Skeletal muscle satellite cell (primary cell): ENCODE data around the gene LAYN.

Experiments used
- H3K27me3 ChIP-seq: 2 replicates; pipeline ENCODE4 v1.7.0; 2013; ENCODE audit warnings: low read length; ENCODE audit not compliant: control insufficient read depth, insufficient read depth
- H3K36me3 ChIP-seq: 2 replicates; pipeline ENCODE4 v1.7.0; 2013; ENCODE audit warnings: mild to moderate bottlenecking, control low read depth, low read length; ENCODE audit not compliant: insufficient read depth
- H3K4me1 ChIP-seq: 2 replicates; pipeline ENCODE4 v1.7.0; 2013; ENCODE audit warnings: low read length; ENCODE audit not compliant: control insufficient read depth, insufficient read depth
- H3K4me2 ChIP-seq: 2 replicates; pipeline ENCODE4 v1.7.0; 2013; ENCODE audit warnings: mild to moderate bottlenecking, low read length
- H3K4me3 ChIP-seq: 2 replicates; pipeline ENCODE4 v1.7.0; 2013; ENCODE audit warnings: low read length
- H3K9ac ChIP-seq: 2 replicates; pipeline ENCODE4 v1.7.0; 2013; ENCODE audit warnings: mild to moderate bottlenecking, low read depth, low read length, moderate library complexity
- H3K9me3 ChIP-seq: replicated peaks from 2 replicates; pipeline ENCODE4 v1.7.0; 2013; ENCODE audit warnings: mild to moderate bottlenecking, control low read depth, low read length

LAYN gene

DNA sequence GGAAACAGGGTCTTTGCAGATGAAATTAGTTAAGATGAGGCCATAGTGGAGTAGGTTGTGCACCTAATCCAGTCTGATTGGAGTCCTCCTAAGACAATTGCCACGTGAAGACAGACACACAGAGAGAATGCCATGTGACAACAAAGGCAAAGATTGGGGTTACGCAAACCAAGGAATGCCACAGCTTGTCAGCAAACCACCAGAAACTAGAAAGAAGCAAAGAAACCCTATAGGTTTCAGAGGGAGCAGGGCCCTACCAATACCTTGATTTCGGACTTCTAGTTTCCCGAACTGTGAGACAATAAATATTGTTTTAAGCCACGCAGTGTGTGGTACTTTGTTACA, 8.2 kb upstream of the LAYN start:
- no peaks in the 10 kb centered on the region for H3K9me3 ChIP-seq
- no peaks in the 10 kb centered on the region for H3K27me3 ChIP-seq
- H3K4me3 ChIP-seq: no peak overlapping the region
- peaks cover 36% of the 10 kb centered on the region for H3K4me1 ChIP-seq
- no peaks in the 10 kb centered on the region for H3K36me3 ChIP-seq
- H3K4me2 ChIP-seq: no peak overlapping the region
- H3K9ac ChIP-seq: no peak overlapping the region

DNA sequence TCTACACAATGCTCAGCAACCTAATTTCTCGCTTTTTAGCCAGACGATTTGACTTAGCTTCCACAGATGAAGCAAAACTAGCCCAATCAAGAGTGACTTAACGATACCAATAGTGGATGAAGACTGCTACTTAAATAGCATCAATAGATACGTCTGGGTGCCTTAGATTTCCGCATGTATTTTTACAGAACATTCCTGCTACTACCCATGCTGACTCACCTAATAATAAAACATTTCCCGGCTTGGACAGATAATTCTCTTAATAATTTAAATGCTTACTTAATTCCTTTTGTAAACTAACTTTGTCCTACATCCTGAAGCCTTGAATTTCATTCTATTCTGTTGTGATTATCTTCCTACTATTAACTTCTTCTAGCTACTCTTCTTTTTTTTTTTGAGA, 5.2 kb upstream of the LAYN start:
- Histone ChIP-seq H3K9ac (no peak overlapping the region), H3K4me3 (no peak overlapping the region), H3K27me3 (no peaks in the 10 kb centered on the region), H3K9me3 (no peaks in the 10 kb centered on the region), H3K36me3 (no peaks in the 10 kb centered on the region), H3K4me1 (peaks cover 35% of the 10 kb centered on the region), H3K4me2 (no peak overlapping the region)

DNA sequence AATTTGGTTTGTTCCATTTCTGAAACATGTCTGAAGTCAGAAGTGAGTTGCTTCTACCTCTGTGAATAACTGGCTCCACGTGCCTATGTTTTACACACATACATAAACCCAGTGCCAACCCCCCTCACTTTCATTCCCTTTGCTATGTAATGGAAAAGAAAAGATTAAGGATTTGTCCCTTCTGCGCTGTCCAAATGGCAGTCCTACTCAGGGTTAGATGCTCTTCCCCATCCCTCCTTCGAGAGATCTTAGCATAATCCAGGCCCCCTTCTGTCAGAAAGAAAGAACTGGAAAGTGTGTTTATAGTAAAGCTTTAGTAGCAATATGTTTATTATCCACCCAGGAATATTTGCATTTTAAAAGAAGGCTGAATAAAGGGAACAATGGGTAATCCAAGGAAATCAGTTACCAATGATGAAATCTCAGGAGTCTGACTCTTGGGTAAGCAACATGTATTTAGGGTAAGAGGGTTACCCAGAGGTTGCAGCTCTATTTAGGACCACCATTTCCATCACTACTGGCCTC, 3.1 kb upstream of the LAYN start:
- Histone ChIP-seq H3K27me3 (no peaks in the 10 kb centered on the region), H3K36me3 (no peaks in the 10 kb centered on the region), H3K4me2 (no peak overlapping the region), H3K4me3 (no peak overlapping the region), H3K4me1 (peaks cover 31% of the 10 kb centered on the region), H3K9ac (no peak overlapping the region), H3K9me3 (no peaks in the 10 kb centered on the region)

DNA sequence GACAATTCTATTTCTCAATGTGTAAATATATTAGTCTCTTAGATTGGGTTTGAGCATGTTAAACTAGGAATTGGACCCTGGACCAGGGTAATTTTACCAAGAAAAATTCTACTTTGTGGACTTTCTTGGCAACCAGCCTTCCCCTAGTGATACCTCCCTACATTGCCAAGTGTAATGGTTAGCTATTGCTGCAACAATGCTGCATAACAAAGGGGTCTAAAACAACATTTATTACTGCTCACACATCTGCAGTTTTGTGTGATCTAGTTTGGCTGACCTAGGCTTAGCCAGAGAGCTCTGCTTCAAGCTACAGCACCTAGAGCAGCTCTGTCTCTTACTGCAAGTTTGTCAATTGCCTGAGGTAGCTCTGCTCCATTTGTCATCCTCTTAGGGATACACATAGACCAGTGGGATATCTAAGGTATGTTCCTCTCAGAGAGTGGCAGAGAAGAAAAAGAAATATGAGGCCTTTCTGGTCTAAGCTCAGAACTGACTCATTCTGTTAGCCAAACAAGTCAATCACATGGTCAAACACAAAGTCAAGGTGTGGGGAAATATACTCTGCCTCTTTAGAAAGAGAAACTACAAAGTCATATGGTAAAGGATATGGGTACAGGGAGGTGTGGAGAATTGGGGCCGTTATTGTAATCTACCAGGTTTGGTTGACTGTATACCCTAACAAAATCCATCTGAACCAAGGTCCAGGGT, 2.0 kb upstream of the LAYN start:
- no peak overlapping the region for H3K4me2 ChIP-seq
- H3K36me3 ChIP-seq: no peaks in the 10 kb centered on the region
- peaks cover 30% of the 10 kb centered on the region for H3K4me1 ChIP-seq
- H3K4me3 ChIP-seq: no peak overlapping the region
- H3K9ac ChIP-seq: no peak overlapping the region
- no peaks in the 10 kb centered on the region for H3K27me3 ChIP-seq
- H3K9me3 ChIP-seq: no peaks in the 10 kb centered on the region

DNA sequence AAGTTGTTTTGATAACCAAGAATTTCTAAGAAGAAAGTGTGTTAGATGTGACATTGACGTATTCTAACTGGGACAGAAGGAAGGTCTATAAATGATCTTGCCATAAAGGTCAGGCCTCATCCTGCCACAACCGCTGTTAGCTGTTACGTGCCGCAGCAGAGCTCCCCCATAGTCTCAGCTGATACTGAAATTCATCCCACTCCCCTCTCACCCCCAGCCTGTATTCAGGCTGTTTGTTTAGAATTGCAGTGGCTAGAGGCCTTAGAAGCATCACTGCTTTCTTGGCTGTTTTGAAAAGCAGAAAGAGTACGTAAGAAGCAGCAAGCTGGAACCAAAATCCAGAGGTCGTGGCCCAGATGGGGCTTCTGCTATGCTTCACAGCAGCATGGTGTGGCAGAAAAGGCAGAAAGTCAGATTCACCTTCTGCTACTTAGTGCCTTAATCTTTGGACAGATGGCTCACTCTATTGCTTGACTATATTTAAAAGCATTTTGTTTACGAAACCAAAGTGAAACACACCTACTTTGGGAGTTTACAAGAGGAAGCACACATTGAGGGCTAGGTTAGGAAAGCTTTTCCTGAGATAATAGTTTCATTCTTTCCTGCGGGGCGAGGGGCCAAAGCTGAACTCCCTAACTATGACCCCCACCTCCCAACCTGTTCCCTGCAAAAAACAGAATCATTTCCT, 950 bp upstream of the LAYN start:
- peak overlapping the region; percentile 99 for H3K4me2 ChIP-seq
- H3K4me1 ChIP-seq: peaks cover 29% of the 10 kb centered on the region
- H3K36me3 ChIP-seq: peaks cover 7% of the 10 kb centered on the region
- H3K9ac ChIP-seq: peak overlapping the region; percentile 76
- H3K9me3 ChIP-seq: no peaks in the 10 kb centered on the region
- H3K4me3 ChIP-seq: peak overlapping the region; percentile 78
- no peaks in the 10 kb centered on the region for H3K27me3 ChIP-seq

DNA sequence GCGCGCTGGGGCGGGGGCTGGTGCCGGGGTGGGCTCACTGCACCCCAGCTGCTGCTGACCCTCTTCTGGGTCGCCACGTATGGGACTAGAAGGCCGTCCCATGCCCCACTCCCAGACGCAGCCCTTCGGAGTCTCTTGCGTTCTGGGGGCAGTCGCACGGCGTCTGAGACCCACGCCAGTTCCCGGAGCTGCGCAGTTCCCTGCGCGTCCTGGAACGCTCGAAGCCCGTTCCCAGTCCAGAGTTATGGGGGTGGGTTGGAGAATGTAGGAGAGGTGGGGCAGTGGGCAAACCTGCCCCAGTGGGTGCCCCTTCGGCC, 375 bp downstream of the LAYN start:
- Histone ChIP-seq H3K27me3 (no peaks in the 10 kb centered on the region), H3K9ac (peak overlapping the region; percentile 76), H3K4me1 (peaks cover 21% of the 10 kb centered on the region), H3K4me3 (peak overlapping the region; percentile 78), H3K9me3 (no peaks in the 10 kb centered on the region), H3K36me3 (peaks cover 17% of the 10 kb centered on the region), H3K4me2 (peak overlapping the region; percentile 99)

DNA sequence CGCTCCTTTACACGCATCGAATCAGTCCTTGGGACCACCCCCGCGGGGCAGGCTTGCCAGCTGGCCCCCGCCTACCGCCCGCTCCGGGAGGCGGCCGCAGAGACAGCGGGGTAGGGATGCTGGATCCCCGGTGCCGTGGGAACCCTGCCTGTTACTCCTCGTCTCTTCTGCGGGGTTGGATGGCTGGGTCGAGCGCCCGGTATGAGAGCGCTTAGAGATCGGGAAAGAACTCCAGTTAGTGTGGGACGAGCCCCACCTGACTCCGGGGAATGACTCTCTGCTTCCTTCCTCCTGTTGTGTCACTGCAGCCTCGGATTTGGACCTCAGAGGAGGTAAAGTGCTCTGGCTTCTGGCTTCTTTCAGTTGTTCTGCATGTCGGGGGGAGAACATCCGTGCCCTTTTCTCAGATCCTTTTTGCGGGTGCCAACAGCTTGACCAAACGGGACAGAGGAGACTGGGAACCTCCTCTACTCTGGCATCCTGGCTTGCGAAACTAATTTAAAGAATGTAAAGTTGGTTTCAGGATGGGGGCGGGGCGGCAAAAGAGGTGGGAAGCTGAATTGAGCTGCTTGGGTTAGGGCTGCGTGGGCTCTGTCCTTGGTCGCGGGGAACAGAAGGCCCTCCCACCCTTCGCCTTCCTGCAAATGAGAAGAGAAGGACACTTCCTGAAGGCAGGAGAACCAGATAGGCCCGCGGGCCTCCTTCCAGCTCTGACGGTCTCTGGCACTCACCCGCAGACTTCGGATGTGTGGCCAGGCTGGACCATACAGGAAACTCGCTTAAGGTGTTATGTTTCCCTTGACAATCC, 938 bp downstream of the LAYN start:
- H3K9me3 ChIP-seq: no peaks in the 10 kb centered on the region
- H3K36me3 ChIP-seq: peaks cover 23% of the 10 kb centered on the region
- H3K4me3 ChIP-seq: peak overlapping the region; percentile 78
- peak overlapping the region; percentile 99 for H3K4me2 ChIP-seq
- no peaks in the 10 kb centered on the region for H3K27me3 ChIP-seq
- H3K9ac ChIP-seq: peak overlapping the region; percentile 76
- peaks cover 21% of the 10 kb centered on the region for H3K4me1 ChIP-seq

DNA sequence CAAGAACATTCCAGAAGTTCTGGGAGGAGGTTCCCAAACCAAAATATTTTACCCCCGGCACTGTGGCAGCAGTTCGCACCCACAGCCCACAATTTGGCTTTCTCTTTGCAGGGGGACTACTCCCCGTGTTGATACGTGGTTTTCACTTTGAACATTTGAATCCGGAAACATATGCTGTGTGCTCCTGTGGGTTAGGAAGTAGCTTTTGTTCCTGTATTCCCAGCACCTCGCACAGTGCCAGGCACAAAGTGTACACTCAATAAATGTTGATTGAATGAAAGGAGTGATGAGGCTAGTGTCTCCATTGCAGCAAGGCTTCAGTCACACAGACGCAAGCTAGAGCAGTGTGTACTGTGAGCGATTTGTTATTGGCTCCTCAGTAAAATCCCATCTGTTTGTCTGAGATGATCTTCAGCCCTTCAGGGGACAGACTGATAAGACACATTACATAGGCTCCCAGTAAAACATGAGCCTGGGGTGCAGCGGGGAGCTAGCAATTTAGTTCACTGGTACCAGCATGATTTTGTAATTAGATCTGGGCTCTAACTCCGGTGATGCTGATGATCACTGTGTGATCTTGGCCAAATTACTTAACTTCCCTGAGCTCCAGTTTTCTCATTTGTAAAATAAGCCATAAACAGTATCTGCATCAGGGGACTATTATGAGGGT, 2.2 kb downstream of the LAYN start:
- peaks cover 21% of the 10 kb centered on the region for H3K4me1 ChIP-seq
- H3K9ac ChIP-seq: no peak overlapping the region
- no peaks in the 10 kb centered on the region for H3K27me3 ChIP-seq
- H3K36me3 ChIP-seq: peaks cover 34% of the 10 kb centered on the region
- H3K4me3 ChIP-seq: no peak overlapping the region
- H3K9me3 ChIP-seq: no peaks in the 10 kb centered on the region
- H3K4me2 ChIP-seq: no peak overlapping the region

DNA sequence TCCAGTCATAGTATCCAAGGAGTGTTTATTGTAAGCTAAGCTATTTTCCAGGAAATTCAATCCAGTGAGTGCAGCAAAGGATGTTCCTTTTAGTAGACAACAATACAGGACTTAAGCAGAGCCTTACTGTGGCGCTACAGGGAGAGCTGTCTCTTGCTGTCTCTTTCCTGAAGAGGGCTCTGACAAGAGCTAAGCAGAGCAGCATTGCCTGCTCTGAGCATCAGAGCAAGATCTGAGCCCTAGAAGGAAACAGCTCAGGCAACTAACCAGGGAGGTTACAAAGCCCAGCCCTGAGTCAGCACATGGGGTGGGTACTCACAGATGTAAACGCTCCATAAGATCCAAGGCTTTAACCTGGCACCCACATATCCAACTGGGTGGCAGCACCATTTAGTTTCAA, 8.0 kb downstream of the LAYN start:
- no peaks in the 10 kb centered on the region for H3K9me3 ChIP-seq
- peaks cover 55% of the 10 kb centered on the region for H3K36me3 ChIP-seq
- H3K4me2 ChIP-seq: no peak overlapping the region
- H3K9ac ChIP-seq: no peak overlapping the region
- no peaks in the 10 kb centered on the region for H3K27me3 ChIP-seq
- H3K4me1 ChIP-seq: no peaks in the 10 kb centered on the region
- H3K4me3 ChIP-seq: no peak overlapping the region

DNA sequence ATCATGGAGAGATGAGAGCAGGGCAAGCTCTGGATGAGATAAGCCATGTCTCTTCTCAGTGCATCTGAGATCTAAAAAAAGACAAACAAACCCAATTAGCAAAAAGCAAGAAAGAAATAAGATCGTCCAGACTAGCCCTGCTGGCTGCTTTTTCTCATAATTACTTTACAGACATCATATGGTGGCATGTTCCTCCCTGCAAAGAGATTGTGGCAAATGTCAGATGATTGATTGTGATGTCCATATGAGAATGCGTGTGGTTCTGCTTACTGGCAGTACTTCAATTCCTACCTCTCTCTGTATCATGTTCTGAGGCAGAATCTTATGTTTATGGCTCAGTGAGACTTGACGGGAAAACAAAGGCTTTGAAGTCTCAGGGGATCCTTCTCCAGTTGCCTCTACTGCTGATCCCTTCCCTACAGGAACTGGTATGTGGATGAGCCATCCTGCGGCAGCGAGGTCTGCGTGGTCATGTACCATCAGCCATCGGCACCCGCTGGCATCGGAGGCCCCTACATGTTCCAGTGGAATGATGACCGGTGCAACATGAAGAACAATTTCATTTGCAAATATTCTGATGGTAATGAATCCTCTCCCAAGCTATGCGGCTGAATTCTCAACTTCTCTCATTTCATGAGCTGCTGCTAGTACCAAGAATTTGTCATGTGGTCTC, 8.8 kb downstream of the LAYN start:
- no peaks in the 10 kb centered on the region for H3K9me3 ChIP-seq
- H3K27me3 ChIP-seq: no peaks in the 10 kb centered on the region
- H3K36me3 ChIP-seq: peaks cover 50% of the 10 kb centered on the region
- H3K9ac ChIP-seq: no peak overlapping the region
- H3K4me3 ChIP-seq: no peak overlapping the region
- no peak overlapping the region for H3K4me2 ChIP-seq
- H3K4me1 ChIP-seq: peaks cover 7% of the 10 kb centered on the region

DNA sequence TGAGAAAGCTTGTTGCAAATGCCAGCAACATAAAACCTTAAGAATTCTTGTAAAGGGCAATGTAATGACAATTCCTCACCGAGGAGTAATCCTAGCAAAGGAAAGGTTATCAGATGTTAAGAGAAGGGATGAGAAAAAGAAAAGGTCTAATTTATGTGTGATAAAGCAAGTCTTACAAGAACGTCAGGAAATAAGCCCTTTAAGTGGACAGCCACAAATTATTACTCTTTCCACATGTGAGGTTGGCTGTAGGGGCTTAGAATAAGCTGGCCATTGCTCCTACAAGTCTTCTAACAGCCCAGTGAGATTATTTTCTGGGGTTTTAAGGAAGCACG, 9.3 kb downstream of the LAYN start:
- no peak overlapping the region for H3K4me3 ChIP-seq
- H3K27me3 ChIP-seq: no peaks in the 10 kb centered on the region
- H3K4me1 ChIP-seq: peaks cover 12% of the 10 kb centered on the region
- H3K9ac ChIP-seq: no peak overlapping the region
- no peaks in the 10 kb centered on the region for H3K9me3 ChIP-seq
- no peak overlapping the region for H3K4me2 ChIP-seq
- H3K36me3 ChIP-seq: peaks cover 46% of the 10 kb centered on the region
